Osteocyte (in vitro differentiated cells): Measurements from ENCODE around the gene RABAC1. TPM values are rescaled to one million over a fixed set of nuclear protein-coding genes. Genes with fewer than 3 reads are reported as not detected.
"Not testable (repeated sequence)": the region's sequence is repeated elsewhere in the genome, so short reads cannot be mapped to it uniquely, and the experiment has no call there.

ENCODE experiments used
- DNase-seq: peaks from one replicate; pipeline ENCODE4 v3.0.0; 2021; ENCODE audit warnings: mixed read lengths; ENCODE audit not compliant: unreplicated experiment; ENCODE audit errors: extremely low spot score
- H3K27ac Mint-ChIP-seq: one replicate; pipeline ENCODE4 v1.8.0; 2021; ENCODE audit warnings: mild to moderate bottlenecking, mixed read lengths; ENCODE audit not compliant: unreplicated experiment
- H3K27me3 Mint-ChIP-seq: one replicate; pipeline ENCODE4 v1.8.0; 2021; ENCODE audit warnings: mixed read lengths; ENCODE audit not compliant: unreplicated experiment
- H3K36me3 Mint-ChIP-seq: one replicate; pipeline ENCODE4 v1.8.0; 2021; ENCODE audit warnings: mixed read lengths; ENCODE audit not compliant: unreplicated experiment
- H3K4me1 Mint-ChIP-seq: one replicate; pipeline ENCODE4 v1.8.0; 2021; ENCODE audit warnings: mixed read lengths; ENCODE audit not compliant: unreplicated experiment
- H3K4me3 Mint-ChIP-seq: one replicate; pipeline ENCODE4 v1.8.0; 2021; ENCODE audit warnings: mild to moderate bottlenecking, moderate library complexity, mixed read lengths; ENCODE audit not compliant: unreplicated experiment
- H3K9me3 Mint-ChIP-seq: one replicate; pipeline ENCODE4 v1.8.0; 2021; ENCODE audit warnings: mixed read lengths; ENCODE audit not compliant: unreplicated experiment
- total RNA-seq: library from RNA; stranded (reverse); gene quantifications from 2 replicates; pipeline ENCODE4 v1.2.1, GENCODE V29; 2021
- TF ChIP-seq, protein P1 (sequence below): fragments of 200-600 bp; sonication (generic); IDR thresholded peaks from 2 replicates; pipeline ENCODE4 v1.5.0; 2021; ENCODE audit warnings: antibody characterized with exemption, mild to moderate bottlenecking, moderate library complexity

The RABAC1 gene
- total RNA-seq, 1 donor from 2014 or later = 268 TPM

DNA sequence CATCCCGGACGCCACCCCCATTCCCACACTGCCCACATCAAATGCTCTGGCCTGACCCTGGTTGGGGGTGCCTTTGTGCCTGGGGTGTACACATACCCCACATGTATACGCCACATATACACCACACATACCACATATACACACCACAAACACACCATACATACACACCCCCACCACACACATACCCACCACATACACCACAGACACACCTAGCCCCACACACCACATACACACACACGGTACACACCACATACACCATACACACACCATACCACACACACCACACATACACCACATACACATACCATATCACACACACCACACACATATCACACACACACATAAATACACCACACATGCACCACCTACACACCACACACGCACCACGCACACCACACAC is 41.0 kb downstream of the RABAC1 start:
- H3K9me3 Mint-ChIP-seq = no peaks in the 10 kb centered on the region
- no peak overlapping the region for H3K27ac Mint-ChIP-seq
- no peaks in the 10 kb centered on the region for H3K4me1 Mint-ChIP-seq

DNA sequence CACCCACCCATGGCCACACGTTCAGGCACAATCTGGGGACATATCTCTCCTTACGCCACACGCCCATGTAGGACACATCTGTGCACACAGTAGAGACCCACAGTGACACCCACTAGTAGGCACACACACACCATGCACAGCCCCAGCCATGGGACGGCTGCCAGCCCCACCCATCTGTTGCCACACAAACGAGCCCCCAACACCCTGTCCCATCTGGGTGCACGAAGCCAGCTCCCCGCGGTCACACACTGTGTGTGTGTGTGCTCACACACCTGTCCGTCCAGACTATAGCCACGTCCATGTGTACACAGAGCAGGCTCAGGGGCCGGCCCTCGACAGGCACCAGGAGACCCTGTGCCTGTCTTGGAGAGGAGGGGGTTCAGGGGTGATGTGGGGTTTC is 41.4 kb downstream of the RABAC1 start:
- Mint-ChIP-seq H3K4me1 (no peaks in the 10 kb centered on the region), H3K27me3 (peaks cover 20% of the 10 kb centered on the region)

More for the DNA sequence above, 41.0 kb downstream of the RABAC1 start:
- Mint-ChIP-seq H3K36me3 (no peaks in the 10 kb centered on the region), H3K27me3 (peaks cover 22% of the 10 kb centered on the region), H3K4me3 (no peak overlapping the region)
- TF ChIP-seq, protein P1, sequence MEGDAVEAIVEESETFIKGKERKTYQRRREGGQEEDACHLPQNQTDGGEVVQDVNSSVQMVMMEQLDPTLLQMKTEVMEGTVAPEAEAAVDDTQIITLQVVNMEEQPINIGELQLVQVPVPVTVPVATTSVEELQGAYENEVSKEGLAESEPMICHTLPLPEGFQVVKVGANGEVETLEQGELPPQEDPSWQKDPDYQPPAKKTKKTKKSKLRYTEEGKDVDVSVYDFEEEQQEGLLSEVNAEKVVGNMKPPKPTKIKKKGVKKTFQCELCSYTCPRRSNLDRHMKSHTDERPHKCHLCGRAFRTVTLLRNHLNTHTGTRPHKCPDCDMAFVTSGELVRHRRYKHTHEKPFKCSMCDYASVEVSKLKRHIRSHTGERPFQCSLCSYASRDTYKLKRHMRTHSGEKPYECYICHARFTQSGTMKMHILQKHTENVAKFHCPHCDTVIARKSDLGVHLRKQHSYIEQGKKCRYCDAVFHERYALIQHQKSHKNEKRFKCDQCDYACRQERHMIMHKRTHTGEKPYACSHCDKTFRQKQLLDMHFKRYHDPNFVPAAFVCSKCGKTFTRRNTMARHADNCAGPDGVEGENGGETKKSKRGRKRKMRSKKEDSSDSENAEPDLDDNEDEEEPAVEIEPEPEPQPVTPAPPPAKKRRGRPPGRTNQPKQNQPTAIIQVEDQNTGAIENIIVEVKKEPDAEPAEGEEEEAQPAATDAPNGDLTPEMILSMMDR = no peak
- DNase-seq = no peak

DNA sequence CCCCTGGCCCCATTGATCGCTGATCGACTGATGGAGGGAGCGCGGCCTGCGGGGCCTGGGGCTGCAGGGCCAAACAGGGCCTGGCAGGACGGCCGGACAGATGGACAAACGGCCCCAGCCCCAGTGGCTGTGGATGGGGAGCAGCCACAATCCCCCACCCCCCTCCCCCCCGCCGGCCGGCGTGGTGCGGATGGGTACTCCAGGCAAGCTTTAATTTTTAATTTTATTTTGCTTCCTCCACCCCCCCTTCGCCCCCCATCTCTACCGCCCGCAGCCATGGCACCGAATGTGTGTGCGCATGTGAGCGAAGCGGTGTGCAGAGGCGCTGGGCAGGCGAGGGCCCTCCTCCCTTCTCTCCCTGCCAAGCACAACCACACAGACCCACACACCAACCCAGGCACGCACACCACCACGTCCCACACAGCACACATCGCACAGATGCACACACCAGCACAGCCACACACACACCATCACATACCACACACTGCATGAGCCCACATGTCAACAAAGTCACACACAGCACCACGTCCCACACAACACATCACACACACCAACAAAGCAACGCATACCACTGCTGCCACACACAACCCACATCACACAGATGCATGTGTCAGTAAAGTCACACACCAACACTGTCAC is 43.2 kb downstream of the RABAC1 start:
- H3K4me1 Mint-ChIP-seq = no peaks in the 10 kb centered on the region

More for the DNA sequence above, 41.4 kb downstream of the RABAC1 start:
- H3K4me3 Mint-ChIP-seq = no peak overlapping the region
- no peak for DNase-seq
- H3K9me3 Mint-ChIP-seq = no peaks in the 10 kb centered on the region
- H3K36me3 Mint-ChIP-seq = no peaks in the 10 kb centered on the region
- no peak overlapping the region for H3K27ac Mint-ChIP-seq
- TF ChIP-seq, protein P1 = no peak

DNA sequence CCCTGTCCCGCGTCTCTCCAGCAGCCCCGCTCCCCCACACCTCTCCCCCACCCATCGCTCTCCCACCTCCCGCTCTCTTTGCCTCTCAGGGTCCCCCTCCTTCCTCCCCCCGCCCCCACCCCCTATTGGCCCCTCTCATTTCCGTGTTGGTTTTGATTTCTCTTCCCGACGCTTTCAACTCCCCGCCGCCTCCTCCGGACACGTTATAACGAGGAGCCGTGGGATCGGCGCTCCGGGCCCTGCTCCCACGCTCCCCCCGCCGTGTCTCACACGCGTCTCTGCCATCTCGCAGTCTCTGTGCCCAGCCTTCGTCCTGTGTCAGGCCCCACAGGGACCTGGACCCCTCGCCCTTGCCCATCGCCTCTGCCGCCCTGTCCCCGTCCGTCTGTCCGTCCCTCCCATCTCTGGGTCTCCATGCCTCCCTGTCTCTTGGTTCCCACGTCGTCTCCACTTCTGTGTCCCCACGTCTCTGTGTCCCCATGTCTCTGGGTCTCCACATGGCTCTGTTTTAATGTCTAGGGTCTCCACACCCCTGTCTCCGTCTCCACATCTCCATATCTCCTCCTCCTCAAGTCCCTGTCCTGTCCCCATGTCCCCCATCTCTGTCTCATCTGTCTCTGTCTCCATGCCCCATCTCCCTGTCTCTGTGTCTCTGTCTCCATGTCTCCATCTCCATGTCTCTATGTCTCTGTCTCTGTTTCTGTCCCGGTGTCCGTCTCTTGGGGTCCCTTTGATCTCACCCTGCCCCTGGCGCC is 43.9 kb downstream of the RABAC1 start:
- Mint-ChIP-seq H3K4me1 (no peaks in the 10 kb centered on the region), H3K36me3 (no peaks in the 10 kb centered on the region), H3K27me3 (peaks cover 34% of the 10 kb centered on the region), H3K27ac (no peak overlapping the region), H3K9me3 (no peaks in the 10 kb centered on the region), H3K4me3 (no peak overlapping the region)
- DNase-seq = no peak
- TF ChIP-seq, protein P1 = no peak

More for the DNA sequence above, 43.2 kb downstream of the RABAC1 start:
- no peaks in the 10 kb centered on the region for H3K9me3 Mint-ChIP-seq
- H3K27me3 Mint-ChIP-seq = peaks cover 27% of the 10 kb centered on the region
- TF ChIP-seq, protein P1 = no peak
- no peak overlapping the region for H3K27ac Mint-ChIP-seq
- H3K4me3 Mint-ChIP-seq = no peak overlapping the region
- DNase-seq = no peak
- H3K36me3 Mint-ChIP-seq = no peaks in the 10 kb centered on the region

DNA sequence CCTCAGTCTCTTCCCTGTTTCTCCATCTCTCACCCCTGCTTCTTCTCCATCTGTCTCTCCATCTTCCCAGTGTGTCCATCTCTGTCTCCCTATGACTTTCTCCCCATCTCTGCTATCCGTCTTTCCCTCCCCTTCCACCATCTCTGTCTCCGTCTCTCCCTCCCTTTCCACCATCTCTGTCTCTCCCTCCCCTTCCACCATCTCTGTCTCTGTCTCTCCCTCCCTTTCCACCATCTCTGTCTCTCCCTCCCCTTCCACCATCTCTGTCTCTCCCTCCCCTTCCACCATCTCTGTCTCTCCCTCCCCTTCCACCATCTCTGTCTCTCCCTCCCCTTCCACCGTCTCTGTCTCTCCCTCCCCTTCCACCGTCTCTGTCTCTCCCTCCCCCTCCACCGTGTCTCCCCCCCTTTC is 44.7 kb downstream of the RABAC1 start:
- not testable (repeated sequence) for H3K4me3 Mint-ChIP-seq, H3K27ac Mint-ChIP-seq, H3K36me3 Mint-ChIP-seq, DNase-seq, H3K4me1 Mint-ChIP-seq, H3K9me3 Mint-ChIP-seq
- peaks cover 35% of the 10 kb centered on the region for H3K27me3 Mint-ChIP-seq
